HG03196 (cell line): Measurements from ENCODE around the gene CDC42.

Experiments
- ATAC-seq: cut with Tn5 transposase; IDR thresholded peaks from one replicate; pipeline ENCODE4 v1.9.1; 2021; ENCODE audit not compliant: unreplicated experiment

The CDC42 gene

DNA sequence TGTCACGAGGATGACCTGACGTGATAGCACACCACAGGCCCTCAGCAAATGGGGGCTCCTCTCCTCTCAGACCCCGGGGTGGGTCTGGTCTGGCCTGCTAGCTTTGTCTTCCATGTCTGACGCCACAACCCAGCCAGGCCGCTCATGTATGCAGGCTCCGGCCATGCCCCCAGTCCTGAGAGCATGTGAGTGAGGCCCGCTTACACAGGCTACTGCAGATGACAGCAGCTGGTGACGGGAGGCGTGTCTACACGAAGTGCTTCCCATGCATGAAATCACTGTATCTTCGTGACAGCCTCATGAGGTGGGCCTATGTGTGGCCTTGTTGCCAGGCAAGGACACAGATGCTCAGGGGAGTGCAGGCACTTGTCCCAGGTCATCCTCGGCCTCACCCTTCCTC lies 74.0 kb downstream of the CDC42 start:
- no peak for ATAC-seq

DNA sequence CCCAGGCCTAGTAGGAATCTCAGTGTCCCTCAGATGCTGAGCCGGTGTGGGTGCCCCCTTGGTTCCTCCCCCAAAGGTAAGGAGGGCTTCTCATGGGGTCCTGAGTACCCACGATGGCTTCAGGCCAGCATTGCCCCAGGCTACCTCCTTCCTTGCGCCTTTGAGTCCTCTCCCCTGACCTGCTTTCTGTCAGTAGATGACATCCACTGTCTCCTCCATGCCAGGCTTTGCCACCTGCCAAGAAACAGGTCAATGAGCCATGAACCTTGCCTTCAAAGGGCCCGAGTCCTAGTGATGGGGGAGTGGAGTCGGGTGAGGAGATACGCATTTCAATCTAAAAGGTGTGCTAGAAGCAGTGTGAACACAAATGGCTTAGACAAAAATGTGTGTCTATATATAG lies 74.7 kb downstream of the CDC42 start:
- no peak for ATAC-seq

DNA sequence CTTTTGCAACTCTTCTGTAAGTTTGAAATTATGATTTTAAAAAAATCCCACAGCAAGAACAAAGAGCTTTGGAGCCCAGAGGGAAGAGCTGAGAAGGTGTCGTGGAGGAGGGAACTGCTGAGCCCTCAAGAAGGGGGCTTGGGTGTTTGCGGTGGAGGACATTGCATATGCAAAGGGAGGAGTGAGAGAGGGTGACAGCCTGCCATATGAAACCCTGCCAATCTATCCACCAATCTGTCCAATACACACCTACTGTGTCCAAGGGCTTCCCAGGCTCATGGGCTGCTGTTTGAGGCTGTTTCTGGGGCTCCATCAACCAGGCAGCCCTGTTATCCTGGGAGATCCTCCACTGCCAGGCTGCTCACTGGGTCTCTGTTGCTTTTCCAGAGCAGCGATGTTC lies 75.2 kb downstream of the CDC42 start:
- no peak for ATAC-seq

DNA sequence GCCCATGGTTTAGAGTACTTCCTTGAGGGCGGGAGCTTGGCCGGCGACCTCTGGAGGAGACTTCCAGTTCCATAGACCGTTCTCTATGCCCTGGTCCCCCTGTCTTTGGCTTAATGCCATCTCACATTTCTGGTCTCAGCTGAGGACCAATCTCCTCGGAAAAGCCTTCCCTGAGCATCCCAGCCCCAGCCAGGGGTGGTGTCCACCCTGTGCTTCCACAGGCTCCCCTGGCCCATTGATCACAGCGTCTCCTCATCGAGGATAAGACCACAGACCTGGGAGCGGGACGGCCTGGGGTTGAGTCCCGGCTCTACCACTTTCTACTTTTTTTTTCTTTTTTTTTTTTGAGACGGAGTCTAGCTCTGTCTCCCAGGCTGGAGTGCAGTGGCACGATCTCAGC lies 75.9 kb downstream of the CDC42 start:
- ATAC-seq: no peak

DNA sequence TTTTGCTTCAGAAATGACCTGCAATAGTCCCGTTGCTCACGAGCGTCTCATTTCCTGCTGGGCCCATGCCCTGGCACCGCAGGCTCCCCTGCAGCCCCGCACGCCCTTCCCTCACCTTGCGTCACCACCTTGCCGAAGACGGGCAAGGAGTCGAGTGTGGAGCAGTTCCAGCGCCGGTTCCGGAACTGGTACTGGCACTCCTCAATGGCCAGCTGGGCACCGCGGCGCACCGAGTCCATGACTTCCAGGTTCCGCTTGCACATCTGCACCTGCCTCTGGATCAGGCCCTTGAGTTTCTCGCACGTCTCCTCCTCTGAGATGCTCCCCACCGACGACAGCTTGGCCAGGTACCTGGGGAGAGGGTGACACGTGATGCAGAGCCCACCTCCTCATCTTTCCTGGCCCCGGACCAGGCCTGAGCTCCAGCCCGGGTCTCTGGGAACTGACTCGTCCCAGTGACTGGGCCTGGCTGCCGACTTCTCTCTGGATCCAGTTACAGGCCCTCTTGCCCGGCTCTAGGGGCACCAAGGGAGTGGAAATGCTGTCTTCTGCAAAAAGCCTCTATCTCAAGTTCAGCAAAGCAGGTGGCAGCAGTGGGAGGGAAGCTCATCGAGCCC lies 77.1 kb downstream of the CDC42 start:
- no peak for ATAC-seq

DNA sequence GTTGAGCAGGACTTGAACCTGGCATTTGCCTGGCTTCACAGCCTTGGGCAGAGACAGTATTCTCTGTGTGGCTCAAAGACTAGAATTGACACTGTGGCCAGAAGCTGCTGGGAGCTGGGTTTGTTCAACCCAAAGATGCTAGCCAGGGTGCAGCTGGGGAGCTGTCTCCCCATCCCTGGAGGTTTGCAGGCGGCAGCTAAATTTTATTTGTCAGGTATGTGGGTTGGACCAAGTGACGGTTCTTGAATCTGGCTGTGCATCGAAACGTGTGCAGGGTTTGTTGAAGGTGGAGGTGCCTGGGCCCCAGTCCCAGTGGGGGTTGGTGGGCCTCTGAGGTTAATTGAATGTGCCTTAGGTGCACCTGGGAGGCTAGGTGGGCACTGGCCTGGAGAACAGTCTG lies 78.6 kb downstream of the CDC42 start:
- ATAC-seq: no peak

DNA sequence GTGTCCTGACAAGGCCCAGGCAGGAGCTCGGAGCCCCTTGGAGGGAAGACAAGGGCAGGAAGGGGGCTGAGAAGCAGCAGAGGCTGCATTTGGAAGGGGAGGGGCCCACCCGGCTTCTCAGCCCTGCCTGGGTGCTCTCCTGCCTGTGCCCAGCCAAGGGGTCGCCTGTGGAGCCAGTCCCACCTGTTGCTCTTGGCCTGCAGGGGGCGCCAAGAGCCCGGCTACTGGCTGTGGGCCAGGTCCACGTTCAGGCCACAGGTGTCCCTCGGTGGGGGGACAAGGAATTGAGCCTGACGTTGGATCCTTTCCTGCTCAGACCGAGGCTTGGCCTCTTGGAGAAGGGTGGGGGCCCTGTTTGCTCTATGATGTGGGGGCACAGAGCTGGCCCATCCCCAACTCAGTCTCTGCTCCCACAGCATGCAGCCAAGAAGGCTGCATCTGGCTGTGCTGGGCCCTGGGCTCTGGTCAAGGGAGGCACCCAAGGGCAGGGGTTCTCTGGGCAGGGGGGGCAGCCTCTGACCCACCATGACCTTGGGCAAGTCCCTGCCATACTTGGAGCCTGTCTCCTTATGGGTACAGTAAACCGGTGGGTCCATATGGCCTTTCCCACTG lies 79.5 kb downstream of the CDC42 start:
- no peak for ATAC-seq

DNA sequence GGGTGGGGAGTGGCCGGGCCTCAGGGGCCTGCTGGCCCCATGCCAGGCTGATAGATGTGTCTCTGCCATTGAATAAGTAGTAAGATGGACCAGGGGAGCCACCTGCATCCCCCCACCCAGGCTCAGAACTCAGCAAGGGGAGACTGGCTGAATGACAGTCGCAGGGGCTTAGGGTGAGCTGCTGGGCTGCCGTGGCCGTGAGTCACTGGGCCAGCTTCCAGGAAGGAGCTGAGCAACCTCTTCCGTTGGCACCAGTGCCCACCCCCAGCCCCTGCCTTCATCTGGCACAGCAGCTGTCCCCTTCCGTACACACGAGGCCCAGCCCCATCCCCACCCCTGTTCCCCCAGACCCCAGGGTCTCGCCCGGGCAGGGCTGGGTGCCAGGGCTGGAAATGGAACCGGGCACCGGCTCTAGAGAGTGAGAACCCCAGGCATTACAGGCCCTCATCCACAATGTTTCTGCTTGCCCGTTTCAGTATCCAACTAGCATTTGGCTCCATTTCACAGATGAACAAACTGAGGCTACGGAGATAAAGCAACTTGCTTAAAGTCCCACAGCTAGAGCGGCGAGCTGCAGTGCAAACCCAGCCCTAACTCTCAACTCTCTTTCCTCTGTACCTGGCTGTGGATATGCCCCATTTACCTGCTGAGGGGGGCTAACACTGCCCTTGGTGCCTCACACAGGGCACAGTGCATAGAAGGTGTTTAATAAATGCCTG lies 80.2 kb downstream of the CDC42 start:
- ATAC-seq: no peak

DNA sequence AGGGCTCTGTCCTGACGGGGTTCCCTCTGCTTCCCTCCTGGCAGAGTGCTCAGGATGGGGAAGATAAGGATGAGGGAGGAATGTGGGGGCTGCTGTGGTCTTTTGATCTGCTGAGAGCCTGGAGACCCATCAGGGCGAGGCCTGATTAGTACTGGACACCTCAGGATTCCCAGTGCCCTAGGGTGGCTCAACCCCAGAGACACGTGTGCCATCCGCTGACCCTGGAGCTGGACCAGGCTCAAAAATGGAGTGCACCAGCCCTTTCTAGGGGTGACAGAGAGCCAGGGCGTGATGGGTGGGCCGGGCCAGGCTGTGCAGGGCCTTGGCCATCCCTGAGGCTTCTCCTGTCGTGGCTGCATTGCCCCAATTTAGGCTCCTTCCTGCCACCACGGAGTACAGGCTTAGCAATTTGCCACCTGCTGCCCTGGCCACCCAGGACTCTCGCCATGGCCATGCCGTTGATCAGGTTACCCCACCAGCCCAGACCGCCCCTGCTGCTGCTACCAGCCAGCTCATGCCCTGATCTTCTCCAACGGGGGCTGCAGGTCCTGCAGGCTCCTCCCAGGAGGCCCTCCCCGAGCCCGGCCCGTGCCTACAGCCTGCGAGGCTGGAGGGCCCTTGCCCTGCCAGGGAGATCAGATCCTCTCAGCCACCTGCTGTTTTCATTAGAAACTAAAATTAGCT lies 80.9 kb downstream of the CDC42 start:
- ATAC-seq: no peak

DNA sequence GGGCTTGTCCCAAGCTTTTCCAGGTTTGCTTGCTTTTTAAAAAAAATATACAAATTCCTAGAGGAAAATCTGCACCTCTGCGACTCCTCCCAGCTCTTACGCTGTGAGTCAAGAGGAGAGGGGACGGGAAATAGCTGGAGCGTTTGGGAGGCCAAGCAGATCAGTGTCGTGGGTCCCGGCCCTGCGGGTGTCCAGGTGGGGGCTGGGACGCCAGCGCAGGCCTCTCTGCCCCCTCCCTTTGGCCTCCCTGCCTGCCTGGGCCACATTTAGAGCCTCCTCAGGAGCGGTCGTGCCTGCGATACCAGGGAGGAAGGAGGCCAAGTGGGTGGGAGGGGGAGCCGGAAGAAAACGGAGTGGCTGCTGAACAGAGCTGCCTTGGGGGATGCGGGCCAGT lies 81.4 kb downstream of the CDC42 start:
- no peak for ATAC-seq

DNA sequence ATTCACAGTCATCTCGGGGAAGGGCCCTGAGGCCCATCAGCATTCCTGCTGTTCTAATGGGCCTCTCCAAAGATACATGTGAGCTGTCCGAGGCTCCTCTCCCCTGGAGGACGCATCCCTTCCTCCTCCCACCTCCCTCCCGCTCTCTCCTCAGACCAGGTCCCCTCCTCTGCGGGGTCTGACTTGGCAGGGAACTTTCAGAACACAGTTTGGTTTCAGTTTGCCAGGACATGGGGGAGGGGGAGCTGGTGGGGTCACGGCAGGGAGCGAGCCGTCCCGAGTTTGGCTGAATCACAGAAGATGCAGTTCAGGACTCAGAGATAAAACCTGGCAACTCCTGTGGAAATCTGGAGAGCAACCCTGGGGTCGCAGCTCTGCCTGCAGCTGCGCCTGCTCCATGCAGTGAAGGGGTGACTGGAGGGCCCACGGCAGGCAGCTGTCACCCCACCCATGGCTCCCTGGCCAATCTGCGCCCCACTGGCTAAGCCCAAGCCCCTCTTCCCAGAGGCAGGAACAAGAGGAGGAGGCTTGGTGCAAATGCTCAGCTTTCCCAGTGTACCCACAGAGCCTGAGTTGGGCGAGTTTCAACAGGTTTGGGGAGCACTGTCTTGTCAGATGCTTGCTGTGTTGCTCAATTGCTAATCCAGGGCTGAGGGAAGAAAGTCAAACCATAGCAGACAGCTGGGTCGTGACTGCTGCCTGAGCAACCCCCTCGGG lies 84.7 kb downstream of the CDC42 start:
- ATAC-seq: no peak

DNA sequence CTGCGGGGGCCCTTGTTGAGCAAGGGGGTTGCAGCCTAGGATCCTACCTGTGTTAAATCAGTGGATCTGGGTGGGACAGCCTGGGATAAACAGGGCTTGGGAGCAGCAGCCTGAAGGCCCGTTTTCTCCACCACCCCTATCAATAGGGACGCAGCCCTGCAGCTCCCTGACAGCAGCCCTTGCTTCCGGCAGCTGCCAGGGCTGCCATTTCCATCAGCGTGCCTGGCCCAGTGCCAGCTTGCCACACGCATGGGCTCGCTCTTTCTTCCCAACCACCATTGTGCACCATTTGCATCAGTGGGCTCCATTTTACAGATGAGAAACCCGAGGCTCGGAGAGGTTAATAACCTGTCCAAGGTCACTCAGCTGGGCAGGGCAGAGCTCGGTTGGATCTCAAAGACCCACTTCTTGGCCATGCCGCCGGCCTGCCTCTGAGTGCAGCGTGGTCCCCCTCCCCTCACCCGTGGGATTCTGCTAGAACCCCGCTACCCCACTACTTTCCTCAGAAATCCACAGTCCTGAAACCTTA lies 86.6 kb downstream of the CDC42 start:
- ATAC-seq: no peak

DNA sequence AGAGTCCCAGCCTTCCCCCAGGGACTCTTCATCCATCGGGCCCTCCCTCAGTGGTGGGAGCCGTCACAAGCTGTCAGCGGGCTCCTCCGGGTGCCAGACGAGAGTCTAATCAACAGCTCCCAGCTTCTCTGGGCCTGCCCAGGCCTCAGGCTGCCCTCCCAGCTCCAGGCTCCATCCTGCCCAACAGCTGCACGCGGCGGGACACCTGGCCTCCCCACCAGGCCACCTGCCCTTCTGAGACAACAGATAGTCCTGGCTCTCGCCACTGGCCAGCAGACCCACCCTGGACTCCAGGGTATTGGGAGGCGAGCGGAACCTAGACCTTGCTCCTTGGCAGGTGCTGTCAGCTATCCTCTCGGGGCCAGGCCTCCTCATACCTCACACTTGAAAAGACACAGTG lies 87.3 kb downstream of the CDC42 start:
- no peak for ATAC-seq
